Measurements from ENCODE around the gene GLYAT. TPM values are rescaled to one million over a fixed set of nuclear protein-coding genes. Genes with fewer than 3 reads are reported as not detected.

GLYAT gene
- total and polyA plus RNA-seq, 2 experiments from 2014 or later: 0.77 to 1.6 TPM

DNA sequence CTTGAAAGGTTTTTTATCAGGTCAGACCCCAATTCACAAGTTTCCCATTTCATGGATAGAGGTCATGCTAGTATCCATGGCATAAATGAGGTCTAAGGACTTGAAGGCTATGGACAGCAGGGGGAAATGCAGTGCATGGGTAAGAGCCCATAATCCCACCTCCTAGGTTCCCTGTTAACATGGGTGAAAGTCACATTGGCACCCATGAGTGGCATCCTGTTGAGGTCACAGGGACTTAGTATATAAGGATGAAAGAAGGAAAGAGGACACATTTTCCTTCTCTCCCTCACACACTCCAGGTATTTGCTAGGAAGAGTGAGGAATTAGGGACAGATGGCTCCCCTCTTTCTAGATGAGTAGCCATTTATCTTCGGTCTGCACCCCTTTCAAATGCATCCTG, 9.4 kb upstream of the GLYAT start:
- 71% methylated on average over 1 of the region's 1 CpG for WGBS (ENCODE audit: low lambda C conversion rate, missing lambda C conversion rate)
- Histone ChIP-seq H3K4me2 (no peak overlapping the region), H3K27ac (no peak overlapping the region), H3K4me1 (ENCODE audit: insufficient read depth) (no peaks in the 10 kb centered on the region), H3K27me3 (no peaks in the 10 kb centered on the region), H3K36me3 (replicated peaks; ENCODE audit: insufficient read depth, low read depth) (no peaks in the 10 kb centered on the region), H3K9me3 (ENCODE audit: low read depth) (no peaks in the 10 kb centered on the region), H2AFZ (no peak overlapping the region), H3K79me2 (no peaks in the 10 kb centered on the region), H3K4me3 (no peak overlapping the region), H4K20me1 (ENCODE audit: insufficient read depth, poor library complexity, severe bottlenecking) (no peaks in the 10 kb centered on the region), H3K9me2 (replicated peaks; ENCODE audit: insufficient read depth) (no peaks in the 10 kb centered on the region)
- TF ChIP-seq, protein P1, sequence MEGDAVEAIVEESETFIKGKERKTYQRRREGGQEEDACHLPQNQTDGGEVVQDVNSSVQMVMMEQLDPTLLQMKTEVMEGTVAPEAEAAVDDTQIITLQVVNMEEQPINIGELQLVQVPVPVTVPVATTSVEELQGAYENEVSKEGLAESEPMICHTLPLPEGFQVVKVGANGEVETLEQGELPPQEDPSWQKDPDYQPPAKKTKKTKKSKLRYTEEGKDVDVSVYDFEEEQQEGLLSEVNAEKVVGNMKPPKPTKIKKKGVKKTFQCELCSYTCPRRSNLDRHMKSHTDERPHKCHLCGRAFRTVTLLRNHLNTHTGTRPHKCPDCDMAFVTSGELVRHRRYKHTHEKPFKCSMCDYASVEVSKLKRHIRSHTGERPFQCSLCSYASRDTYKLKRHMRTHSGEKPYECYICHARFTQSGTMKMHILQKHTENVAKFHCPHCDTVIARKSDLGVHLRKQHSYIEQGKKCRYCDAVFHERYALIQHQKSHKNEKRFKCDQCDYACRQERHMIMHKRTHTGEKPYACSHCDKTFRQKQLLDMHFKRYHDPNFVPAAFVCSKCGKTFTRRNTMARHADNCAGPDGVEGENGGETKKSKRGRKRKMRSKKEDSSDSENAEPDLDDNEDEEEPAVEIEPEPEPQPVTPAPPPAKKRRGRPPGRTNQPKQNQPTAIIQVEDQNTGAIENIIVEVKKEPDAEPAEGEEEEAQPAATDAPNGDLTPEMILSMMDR (IDR thresholded peaks at IDR 0.05; ENCODE audit: poor library complexity): no peak
- TF ChIP-seq EZH2phosphoT487 (IDR thresholded peaks at IDR 0.05; ENCODE audit: low read depth, severe bottlenecking, unreplicated experiment) (no peak), EZH2 (IDR thresholded peaks at IDR 0.05; ENCODE audit: borderline replicate concordance) (no peak)
- no peak for DNase-seq (ENCODE audit: low spot score)

DNA sequence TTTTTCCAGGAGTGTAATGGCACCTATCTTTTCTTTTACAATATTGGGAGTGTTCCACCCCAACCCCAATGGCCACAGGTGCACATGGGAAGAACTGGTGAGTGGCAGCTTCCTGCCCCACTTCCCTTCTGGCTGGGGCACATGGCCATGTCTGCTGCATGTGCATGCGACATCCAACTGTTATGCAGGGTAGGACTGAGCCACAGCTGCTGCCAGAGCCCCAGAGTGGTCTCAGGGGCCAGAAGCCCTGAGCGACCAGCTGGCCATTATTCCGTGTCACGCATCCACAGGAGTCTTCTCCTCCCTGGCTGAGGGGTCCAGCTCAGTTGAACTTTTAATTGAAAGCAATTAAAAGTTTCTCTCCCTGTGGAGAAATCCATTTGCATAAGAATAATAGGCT, 8.7 kb upstream of the GLYAT start:
- Histone ChIP-seq H4K20me1 (ENCODE audit: insufficient read depth, poor library complexity, severe bottlenecking) (no peaks in the 10 kb centered on the region), H2AFZ (no peak overlapping the region), H3K9me2 (replicated peaks; ENCODE audit: insufficient read depth) (no peaks in the 10 kb centered on the region), H3K27ac (no peak overlapping the region), H3K4me1 (ENCODE audit: insufficient read depth) (no peaks in the 10 kb centered on the region), H3K4me2 (no peak overlapping the region), H3K4me3 (no peak overlapping the region), H3K9me3 (ENCODE audit: low read depth) (no peaks in the 10 kb centered on the region), H3K79me2 (no peaks in the 10 kb centered on the region), H3K36me3 (replicated peaks; ENCODE audit: insufficient read depth, low read depth) (no peaks in the 10 kb centered on the region), H3K27me3 (no peaks in the 10 kb centered on the region)
- no peak for DNase-seq (ENCODE audit: low spot score)
- WGBS (ENCODE audit: low lambda C conversion rate, missing lambda C conversion rate): 62% methylated on average over 4 of the region's 4 CpGs
- TF ChIP-seq, protein P1 (IDR thresholded peaks at IDR 0.05; ENCODE audit: poor library complexity): no peak
- TF ChIP-seq EZH2phosphoT487 (IDR thresholded peaks at IDR 0.05; ENCODE audit: low read depth, severe bottlenecking, unreplicated experiment) (no peak), EZH2 (IDR thresholded peaks at IDR 0.05; ENCODE audit: borderline replicate concordance) (no peak)

DNA sequence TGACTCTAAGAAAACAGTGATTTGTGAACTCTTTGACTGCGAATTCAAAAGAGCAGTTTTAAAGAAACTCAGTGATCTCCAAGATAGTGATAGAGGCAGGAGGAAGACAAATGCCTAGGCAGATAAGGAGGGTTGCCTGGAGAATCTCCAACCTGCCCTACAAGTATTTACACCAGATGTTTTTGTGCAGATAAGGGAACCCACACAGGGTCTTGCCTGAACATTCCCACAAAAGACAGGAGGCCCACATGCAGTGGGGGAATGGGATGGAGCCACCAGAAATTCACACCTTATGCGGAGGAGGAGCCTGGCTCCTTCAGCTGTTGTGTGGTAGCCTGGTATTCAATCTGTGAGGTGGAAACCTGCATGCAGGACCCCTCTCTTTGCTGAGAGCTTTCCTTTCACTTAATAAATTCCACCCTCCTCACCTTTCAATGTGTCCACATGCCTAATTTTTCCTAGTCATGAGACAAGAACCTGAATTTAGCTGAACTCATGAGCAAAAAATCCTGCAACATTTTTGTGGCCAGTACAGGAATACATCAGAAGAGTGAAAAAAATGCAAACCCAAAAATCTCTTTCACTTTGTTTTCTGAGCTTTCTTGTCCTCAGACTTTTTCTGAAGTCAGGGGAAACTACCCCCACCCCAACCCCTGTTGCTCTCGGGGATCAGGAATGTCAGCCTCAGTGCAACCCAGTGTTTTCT, 8.1 kb upstream of the GLYAT start:
- Histone ChIP-seq H3K4me2 (no peak overlapping the region), H3K36me3 (replicated peaks; ENCODE audit: insufficient read depth, low read depth) (no peaks in the 10 kb centered on the region), H3K9me3 (ENCODE audit: low read depth) (no peaks in the 10 kb centered on the region), H2AFZ (no peak overlapping the region), H3K4me3 (no peak overlapping the region), H3K79me2 (no peaks in the 10 kb centered on the region), H3K9me2 (replicated peaks; ENCODE audit: insufficient read depth) (no peaks in the 10 kb centered on the region), H4K20me1 (ENCODE audit: insufficient read depth, poor library complexity, severe bottlenecking) (no peaks in the 10 kb centered on the region), H3K27ac (no peak overlapping the region), H3K27me3 (no peaks in the 10 kb centered on the region), H3K4me1 (ENCODE audit: insufficient read depth) (no peaks in the 10 kb centered on the region)
- 56% methylated on average over 3 of the region's 3 CpGs for WGBS (ENCODE audit: low lambda C conversion rate, missing lambda C conversion rate)
- TF ChIP-seq, protein P1 (IDR thresholded peaks at IDR 0.05; ENCODE audit: poor library complexity): no peak
- TF ChIP-seq EZH2phosphoT487 (IDR thresholded peaks at IDR 0.05; ENCODE audit: low read depth, severe bottlenecking, unreplicated experiment) (no peak), EZH2 (IDR thresholded peaks at IDR 0.05; ENCODE audit: borderline replicate concordance) (no peak)
- DNase-seq (ENCODE audit: low spot score): no peak

All from hepatocyte (in vitro differentiated cells).